Medulla oblongata (tissue), 1 donor: ENCODE results near the gene PLCL1.
"Not testable (repeated sequence)": the region's sequence is repeated elsewhere in the genome, so short reads cannot be mapped to it uniquely, and the experiment has no call there.

Source experiments
- DNase-seq: peaks from one replicate; pipeline ENCODE4 v3.0.0-alpha.2; 2015; ENCODE audit errors: extremely low spot score

PLCL1 gene

DNA sequence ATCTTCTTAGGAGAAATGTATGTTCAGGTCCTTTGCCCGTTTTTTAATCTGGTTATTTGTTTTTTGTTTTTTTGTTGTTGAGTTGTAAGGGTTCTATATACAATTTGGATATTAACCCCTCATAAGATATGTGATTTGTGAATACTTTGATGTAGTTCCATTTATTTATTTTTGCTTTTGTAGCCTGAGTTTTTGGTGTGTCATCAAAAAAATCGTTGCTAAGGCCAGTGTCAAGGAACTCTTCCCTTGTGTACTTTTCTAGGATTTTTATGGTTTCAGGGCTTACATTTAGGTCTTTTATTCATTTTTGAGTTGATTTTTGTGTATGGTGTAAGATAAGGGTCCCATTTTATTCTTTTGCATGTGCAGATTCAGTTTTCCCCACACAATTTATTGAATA, 372.6 kb downstream of the PLCL1 start:
- DNase-seq = no peak

DNA sequence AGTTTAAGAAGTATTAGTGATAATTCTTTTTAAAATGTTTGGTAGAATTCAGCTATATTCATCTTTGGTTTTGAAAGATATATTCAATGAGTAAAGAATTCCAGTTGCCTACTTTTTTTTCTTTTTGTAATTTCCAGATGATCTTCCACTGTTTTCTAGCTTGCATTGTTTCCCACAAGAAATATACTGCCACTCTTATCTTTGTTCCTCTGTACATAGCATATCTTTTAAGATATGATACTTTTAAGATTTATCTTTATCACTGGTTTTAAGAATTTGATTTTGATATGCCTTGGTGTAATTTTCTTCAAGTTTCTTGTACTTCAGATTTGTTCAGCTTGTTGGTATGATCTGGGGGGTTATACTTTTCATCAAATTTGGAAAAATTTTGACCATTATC, 374.4 kb downstream of the PLCL1 start:
- DNase-seq = no peak

DNA sequence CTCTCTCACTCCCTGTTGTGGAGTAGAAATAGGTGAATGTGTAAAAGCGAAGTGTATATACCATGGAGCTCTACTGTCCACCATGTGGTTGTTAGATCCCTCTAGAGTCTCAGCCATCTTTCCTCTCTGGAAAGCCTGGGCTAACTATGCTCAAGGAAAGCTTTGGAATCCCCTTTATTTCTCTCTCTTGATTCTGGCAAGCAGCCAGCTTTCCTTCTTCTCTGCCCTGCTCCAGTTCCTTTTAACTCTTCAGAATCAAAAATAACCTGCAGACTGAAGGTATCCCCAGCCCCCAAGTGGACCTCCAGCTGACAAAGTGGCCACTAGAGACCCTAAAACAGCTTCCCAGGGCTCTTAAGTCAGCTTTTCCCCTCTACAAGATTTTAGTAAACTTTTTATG, 381.9 kb downstream of the PLCL1 start:
- DNase-seq = no peak

DNA sequence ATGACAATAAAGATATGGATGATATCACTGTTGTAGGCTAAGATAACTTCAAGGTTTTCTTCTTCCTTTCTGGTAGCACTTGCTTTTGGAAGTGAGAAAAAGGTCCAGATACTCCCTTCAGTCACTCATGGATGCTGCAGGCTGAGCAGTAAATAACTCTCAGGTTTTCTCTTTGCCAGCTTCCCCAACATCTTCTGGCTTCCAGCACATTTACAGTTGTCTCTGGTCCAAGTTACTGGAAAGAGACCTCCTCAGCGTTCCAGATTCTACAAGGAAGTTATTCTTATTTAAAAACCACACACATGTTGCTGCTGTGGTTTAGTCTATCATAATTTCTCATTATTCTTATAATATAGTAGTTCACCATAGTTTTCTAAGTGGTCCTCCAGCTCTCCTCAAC, 383.4 kb downstream of the PLCL1 start:
- DNase-seq = no peak

DNA sequence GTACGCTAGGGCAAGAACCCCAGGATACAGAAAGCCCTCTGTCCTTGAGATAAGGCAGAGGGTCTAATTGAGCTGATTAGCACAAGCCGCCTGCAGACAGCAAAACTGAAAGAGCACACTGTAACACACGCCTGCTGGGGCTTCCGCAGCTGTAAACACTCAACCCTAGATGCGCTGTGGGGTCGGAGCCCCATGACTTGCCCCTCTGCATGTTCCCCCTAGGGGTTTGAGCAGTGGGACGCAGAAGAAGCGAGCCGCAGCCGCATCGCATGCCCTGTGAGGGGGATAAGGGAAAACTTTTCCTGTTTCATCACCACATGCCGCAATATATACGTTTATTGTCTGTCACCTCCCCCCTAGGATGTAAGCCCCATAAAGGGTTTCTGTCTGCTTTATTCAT, 384.6 kb downstream of the PLCL1 start:
- DNase-seq = no peak

DNA sequence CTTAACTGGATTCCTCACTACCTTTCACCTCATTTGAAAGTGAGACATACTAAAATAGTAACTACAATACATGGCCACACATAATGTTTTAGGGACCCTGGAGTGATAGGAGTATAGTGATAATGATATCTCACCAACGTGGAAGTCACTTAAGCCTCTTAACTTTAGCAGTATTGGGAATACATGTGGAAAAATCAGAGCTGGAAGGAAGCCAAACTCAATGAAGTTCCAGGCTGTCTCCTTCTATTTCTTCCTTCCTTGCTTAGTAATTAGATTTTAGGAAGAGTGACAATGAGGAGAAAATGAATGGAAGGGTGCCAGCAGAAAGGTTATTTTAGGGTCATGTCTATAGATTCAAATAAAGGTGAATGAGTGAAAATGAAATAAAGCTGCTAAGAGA, 387.3 kb downstream of the PLCL1 start:
- DNase-seq = no peak

DNA sequence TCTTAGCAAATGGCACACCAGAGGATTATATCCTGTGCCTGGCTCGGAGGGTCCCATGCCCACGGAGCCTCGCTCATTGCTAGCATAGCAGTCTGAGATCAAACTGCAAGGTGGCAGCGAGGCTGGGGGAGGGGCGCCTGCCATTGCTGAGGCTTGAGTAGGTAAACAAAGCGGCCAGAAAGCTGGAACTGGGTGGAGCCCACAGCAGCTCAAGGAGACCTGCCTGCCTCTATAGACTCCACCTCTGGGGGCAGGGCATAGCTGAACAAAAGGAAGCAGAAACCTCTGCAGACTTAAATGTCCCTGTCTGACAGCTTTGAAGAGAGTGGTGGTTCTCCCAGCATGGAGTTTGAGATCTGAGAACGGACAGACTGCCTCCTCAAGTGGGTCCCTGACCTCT, 392.2 kb downstream of the PLCL1 start:
- DNase-seq = not testable (repeated sequence)
